KMS-11 (cell line): ENCODE measurements around the gene UACA.

Source experiments
- H2AFZ ChIP-seq: fragments of 200-600 bp; sonication (generic); 2 replicates; pipeline ENCODE4 v1.6.1; 2016; ENCODE audit warnings: antibody characterized with exemption, mixed run types, low read depth
- H3K27ac ChIP-seq: fragments of 200-600 bp; sonication (generic); 2 replicates; pipeline ENCODE4 v1.6.1; 2016; ENCODE audit warnings: mild to moderate bottlenecking, mixed run types
- H3K27me3 ChIP-seq: fragments of 200-600 bp; sonication (generic); 2 replicates; pipeline ENCODE4 v1.6.1; 2017; ENCODE audit warnings: mild to moderate bottlenecking, low read depth, mixed run types, moderate library complexity; ENCODE audit not compliant: insufficient read depth
- H3K36me3 ChIP-seq: fragments of 200-600 bp; sonication (generic); 2 replicates; pipeline ENCODE4 v1.6.1; 2017; ENCODE audit warnings: mild to moderate bottlenecking, mixed run types; ENCODE audit not compliant: insufficient read depth
- H3K4me1 ChIP-seq: fragments of 200-600 bp; sonication (generic); 2 replicates; pipeline ENCODE4 v1.6.1; 2016; ENCODE audit warnings: mild to moderate bottlenecking, low read depth, mixed run types; ENCODE audit not compliant: poor library complexity, severe bottlenecking
- H3K4me2 ChIP-seq: fragments of 200-600 bp; sonication (generic); 2 replicates; pipeline ENCODE4 v1.7.0; 2016; ENCODE audit warnings: mild to moderate bottlenecking, mixed run types
- H3K4me3 ChIP-seq: fragments of 200-600 bp; sonication (generic); IDR thresholded peaks from 2 replicates; pipeline ENCODE4 v1.6.1; 2017; ENCODE audit warnings: low read depth, low read length, mixed read lengths; ENCODE audit not compliant: insufficient read depth
- H3K79me2 ChIP-seq: fragments of 200-600 bp; sonication (generic); 2 replicates; pipeline ENCODE4 v1.6.1; 2016; ENCODE audit warnings: low read depth, mixed run types; ENCODE audit not compliant: insufficient read depth
- H3K9ac ChIP-seq: fragments of 200-600 bp; sonication (generic); 2 replicates; pipeline ENCODE4 v1.6.1; 2016; ENCODE audit warnings: mild to moderate bottlenecking, mixed run types
- H4K20me1 ChIP-seq: fragments of 200-600 bp; sonication (generic); 2 replicates; pipeline ENCODE4 v1.6.1; 2016; ENCODE audit warnings: mild to moderate bottlenecking, mixed run types; ENCODE audit not compliant: insufficient read depth
- CTCF ChIP-seq: fragments of 200-600 bp; sonication (generic); conservative IDR thresholded peaks from 2 replicates; pipeline ENCODE4 v1.6.1; 2017; ENCODE audit warnings: low read depth, mild to moderate bottlenecking, antibody characterized with exemption, low read length, moderate library complexity, mixed read lengths

The UACA gene

GRCh38 chr15:70707686-70708300 lies 55.6 kb downstream of the UACA start:
- no peak overlapping the region for H3K4me3 ChIP-seq
- H3K4me2 ChIP-seq = no peak overlapping the region
- no peaks in the 10 kb centered on the region for H4K20me1 ChIP-seq
- no peaks in the 10 kb centered on the region for H3K27me3 ChIP-seq
- H2AFZ ChIP-seq = no peak overlapping the region
- H3K27ac ChIP-seq = no peak overlapping the region
- H3K36me3 ChIP-seq = no peaks in the 10 kb centered on the region
- H3K4me1 ChIP-seq = no peaks in the 10 kb centered on the region
- H3K79me2 ChIP-seq = no peaks in the 10 kb centered on the region
- no peak overlapping the region for H3K9ac ChIP-seq
- no peak for TF ChIP-seq CTCF

GRCh38 chr15:70704731-70705130 lies 58.6 kb downstream of the UACA start:
- no peak overlapping the region for H3K27ac ChIP-seq
- H4K20me1 ChIP-seq = no peaks in the 10 kb centered on the region
- H2AFZ ChIP-seq = no peak overlapping the region
- no peak overlapping the region for H3K4me2 ChIP-seq
- H3K9ac ChIP-seq = no peak overlapping the region
- no peaks in the 10 kb centered on the region for H3K79me2 ChIP-seq
- H3K4me1 ChIP-seq = no peaks in the 10 kb centered on the region
- H3K36me3 ChIP-seq = no peaks in the 10 kb centered on the region
- TF ChIP-seq CTCF = no peak
- no peak overlapping the region for H3K4me3 ChIP-seq
- H3K27me3 ChIP-seq = no peaks in the 10 kb centered on the region

GRCh38 chr15:70704166-70704565 lies 59.2 kb downstream of the UACA start:
- TF ChIP-seq CTCF = no peak
- Histone ChIP-seq H2AFZ (no peak overlapping the region), H3K4me2 (no peak overlapping the region), H3K4me1 (no peaks in the 10 kb centered on the region), H3K79me2 (no peaks in the 10 kb centered on the region), H3K9ac (no peak overlapping the region), H4K20me1 (no peaks in the 10 kb centered on the region), H3K4me3 (no peak overlapping the region), H3K27me3 (no peaks in the 10 kb centered on the region), H3K36me3 (no peaks in the 10 kb centered on the region), H3K27ac (no peak overlapping the region)

- Histone ChIP-seq H3K4me2 (no peak overlapping the region), H3K4me3 (no peak overlapping the region), H3K27me3 (no peaks in the 10 kb centered on the region), H4K20me1 (no peaks in the 10 kb centered on the region), H3K27ac (no peak overlapping the region), H3K36me3 (no peaks in the 10 kb centered on the region), H2AFZ (no peak overlapping the region), H3K4me1 (no peaks in the 10 kb centered on the region), H3K9ac (no peak overlapping the region), H3K79me2 (no peaks in the 10 kb centered on the region)
- TF ChIP-seq CTCF = no peak
These were observed 60.1 kb downstream of the UACA start for GRCh38 chr15:70703096-70703878.
